HepG2 (cell line): ENCODE data around the gene TMEM221. TPM values are rescaled to one million over a fixed set of nuclear protein-coding genes. Genes with fewer than 3 reads are reported as not detected.

ENCODE experiments used
- ATAC-seq: fragments of 200-7000 bp; cut with Tn5 transposase; 3 replicates; pipeline ENCODE4 v1.9.1; 2020; ENCODE audit warnings: mild to moderate bottlenecking, moderate library complexity
- BruUV-seq: library from RNA; stranded (reverse); fragments of 400-500 nt; replicated peaks from 2 replicates; lab custom pipeline; 2021; lab: Mats Ljungman, UMichigan
- CTCF ChIA-PET: fragments of 300-600 bp; formaldehyde crosslinking; extraction: SDS; loops from one replicate; lab custom pipeline; 2021; ENCODE audit warnings: low total read pairs, inconsistent platforms, low intra/inter-chr PET ratio; lab: Yijun Ruan, JAX
- POLR2A ChIA-PET: fragments of 350-600 bp; sonication (Branson Sonifier 250); formaldehyde crosslinking; loops from one replicate; lab custom pipeline; 2020; ENCODE audit warnings: antibody characterized with exemption, inconsistent platforms; lab: Yijun Ruan, JAX
- DNase-seq: peaks from one replicate; pipeline ENCODE4 v3.0.0-alpha.2; 2015; ENCODE audit warnings: low spot score
- FAIRE-seq: peaks from 3 replicates; lab custom pipeline; 2011; peaks lifted over from hg19 to GRCh38; lab: Jason Lieb, UNC
- H2AFZ ChIP-seq: one replicate; pipeline ENCODE4 v1.6.1; 2011; ENCODE audit warnings: low read length, inconsistent platforms
- H3K27ac ChIP-seq: fragments of 300-600 bp; 3 replicates; pipeline ENCODE4 v1.8.0; 2011; ENCODE audit warnings: mixed run types, mild to moderate bottlenecking, mixed read lengths, low read length, inconsistent platforms; ENCODE audit not compliant: insufficient read depth; ENCODE audit errors: extremely low read length
- H3K27me3 ChIP-seq, 2 experiments: fragments of 200-600 bp in 1 of 2; 2 replicates in 1 of 2; 3 replicates in 1 of 2; pipeline versions ENCODE4 v1.6.0 to v1.8.0; 2011; ENCODE audit warnings: low read length in 2 of 2, mild to moderate bottlenecking in 2 of 2, moderate library complexity in 2 of 2, inconsistent platforms in 1 of 2; ENCODE audit not compliant: insufficient read depth in 2 of 2, control insufficient read depth in 1 of 2
- H3K36me3 ChIP-seq, 2 experiments: fragments of 200-600 bp in 1 of 2; replicated peaks in 1 of 2; 2 replicates in 1 of 2; 3 replicates in 1 of 2; pipeline versions ENCODE4 v1.5.1 to v1.8.0; 2011; ENCODE audit warnings: low read length in 2 of 2, inconsistent platforms in 1 of 2; ENCODE audit not compliant: insufficient read depth in 2 of 2, control insufficient read depth in 1 of 2
- H3K4me1 ChIP-seq: 2 replicates; pipeline ENCODE4 v1.5.1; 2012; ENCODE audit warnings: low read length, inconsistent platforms; ENCODE audit not compliant: insufficient read depth
- H3K4me2 ChIP-seq: 2 replicates; pipeline ENCODE4 v1.6.0; 2011; ENCODE audit warnings: low read depth, low read length, inconsistent platforms
- H3K4me3 ChIP-seq, 3 experiments: fragments of 200-600 bp in 1 of 3; sonication (generic), shearing (Covaris generic) in 1 of 3; replicated peaks in 1 of 3; 2 replicates each; pipeline ENCODE4 v1.5.1; 2011 to 2016; ENCODE audit warnings: low read length in 3 of 3, inconsistent platforms in 2 of 3, low read depth in 2 of 3, mild to moderate bottlenecking in 2 of 3, control low read depth in 1 of 3, mixed read lengths in 1 of 3; ENCODE audit not compliant: insufficient read depth in 1 of 3
- H3K79me2 ChIP-seq: one replicate; pipeline ENCODE4 v1.6.1; 2011; ENCODE audit warnings: low read length, inconsistent platforms; ENCODE audit not compliant: insufficient read depth
- H3K9ac ChIP-seq: 2 replicates; pipeline ENCODE4 v1.6.0; 2011; ENCODE audit warnings: mild to moderate bottlenecking, low read depth, low read length, inconsistent platforms; ENCODE audit not compliant: insufficient read depth
- H3K9me3 ChIP-seq: 2 replicates; pipeline ENCODE4 v1.5.1; 2012; ENCODE audit warnings: mild to moderate bottlenecking, low read length
- H4K20me1 ChIP-seq: 2 replicates; pipeline ENCODE4 v1.6.0; 2011; ENCODE audit warnings: inconsistent platforms, mild to moderate bottlenecking, low read length, moderate library complexity; ENCODE audit not compliant: insufficient read depth
- ATF3 ChIP-seq: sonication (generic); formaldehyde crosslinking; IDR thresholded peaks from 2 replicates; pipeline ENCODE4 v1.4.0; 2020; ENCODE audit warnings: missing genetic modification reagents
- ELF1 ChIP-seq: sonication (generic); formaldehyde crosslinking; IDR thresholded peaks from 2 replicates; pipeline ENCODE4 v1.4.0; 2020; ENCODE audit warnings: missing genetic modification reagents
- ELF3 ChIP-seq: IDR thresholded peaks from 2 replicates; pipeline ENCODE4 v1.6.1; 2016; ENCODE audit warnings: missing genetic modification reagents, missing compliant biosample characterization
- GATA4 ChIP-seq: sonication (generic); IDR thresholded peaks from 2 replicates; pipeline ENCODE4 v1.6.1; 2016; ENCODE audit warnings: antibody characterized with exemption, low read depth, borderline replicate concordance
- MED1 ChIP-seq: sonication (generic); formaldehyde crosslinking; IDR thresholded peaks from 2 replicates; pipeline ENCODE4 v1.4.0; 2020; ENCODE audit warnings: missing genetic modification reagents
- MTA3 ChIP-seq: sonication (generic); formaldehyde crosslinking; IDR thresholded peaks from 2 replicates; pipeline ENCODE4 v1.4.0; 2020; ENCODE audit warnings: missing genetic modification reagents
- MTERF4 ChIP-seq: sonication (generic); formaldehyde crosslinking; IDR thresholded peaks from 2 replicates; pipeline ENCODE4 v1.8.0; 2023; ENCODE audit warnings: mild to moderate bottlenecking, missing genetic modification reagents
- RNF2 ChIP-seq: fragments of 450-650 bp; conservative IDR thresholded peaks from 2 replicates; pipeline ENCODE4 v1.6.1; 2016; ENCODE audit warnings: low read depth
- SNRNP70 ChIP-seq: fragments of 200-400 bp; formaldehyde crosslinking; IDR thresholded peaks from 2 replicates; pipeline ENCODE4 v1.6.1; 2017; ENCODE audit warnings: mild to moderate bottlenecking, low read depth, low read length, moderate library complexity
- TAF1 ChIP-seq: sonication (generic); formaldehyde crosslinking; IDR thresholded peaks from 2 replicates; pipeline ENCODE4 v1.4.0; 2020; ENCODE audit warnings: missing genetic modification reagents
- ZBTB21 ChIP-seq: sonication (generic); formaldehyde crosslinking; IDR thresholded peaks from 2 replicates; pipeline ENCODE4 v1.4.0; 2020; ENCODE audit warnings: missing genetic modification reagents
- ZKSCAN5 ChIP-seq: sonication (generic); formaldehyde crosslinking; IDR thresholded peaks from 2 replicates; pipeline ENCODE4 v1.5.1; 2020; ENCODE audit warnings: mild to moderate bottlenecking, missing genetic modification reagents
- ZMAT5 ChIP-seq: sonication (generic); formaldehyde crosslinking; IDR thresholded peaks from 2 replicates; pipeline ENCODE4 v1.5.0; 2020; ENCODE audit warnings: mild to moderate bottlenecking, low read depth, missing genetic modification reagents, borderline replicate concordance
- ZNF24 ChIP-seq: fragments of 450-650 bp; IDR thresholded peaks from 2 replicates; pipeline ENCODE4 v1.6.1; 2017; ENCODE audit warnings: antibody characterized with exemption, mild to moderate bottlenecking
- ZNF276 ChIP-seq: sonication (generic); formaldehyde crosslinking; IDR thresholded peaks from 2 replicates; pipeline ENCODE4 v1.4.0; 2020; ENCODE audit warnings: mild to moderate bottlenecking, low read depth, missing genetic modification reagents
- ZNF3 ChIP-seq: IDR thresholded peaks from 2 replicates; pipeline ENCODE4 v1.7.0; 2017; ENCODE audit warnings: inconsistent platforms
- ZNF546 ChIP-seq: sonication (generic); formaldehyde crosslinking; conservative IDR thresholded peaks from 2 replicates; pipeline ENCODE4 v1.8.1; 2023; ENCODE audit warnings: mild to moderate bottlenecking, missing genetic modification reagents
- ZNF777 ChIP-seq: sonication (generic); formaldehyde crosslinking; IDR thresholded peaks from 2 replicates; pipeline ENCODE4 v1.4.0; 2020; ENCODE audit warnings: missing genetic modification reagents
- ZNF83 ChIP-seq: sonication (generic); formaldehyde crosslinking; IDR thresholded peaks from 2 replicates; pipeline ENCODE4 v1.4.0; 2020; ENCODE audit warnings: missing genetic modification reagents, mild to moderate bottlenecking, borderline replicate concordance
- WGBS: methylation state at CpG from one replicate; pipeline ENCODE4 v1.1.6; 2017; ENCODE audit warnings: low lambda C conversion rate; 5-methylcytosine and 5-hydroxymethylcytosine counted together
- in situ Hi-C: cut with HindIII; loops from 2 replicates; pipeline ENCODE4 v1.10.0; 2017; ENCODE audit warnings: low pct_unique_long_range_greater_than_20kb; ENCODE audit not compliant: extremely low pct_ligation_motif_present
- intact Hi-C: fragments of 100-400 bp; cut with micrococcal nuclease; formaldehyde crosslinking; loops from one replicate; pipeline ENCODE4 v1.10.0; 2022; ENCODE audit not compliant: unreplicated experiment
- polyA plus RNA-seq, 8 experiments: library from polyadenylated mRNA; depleted of rRNA in 3 of 8; stranded (reverse) in 7 of 8; unstranded in 1 of 8; fragments of >200 nt; fragmentation: Illumina TruSeq in 4 of 8; extraction: Trizol in 4 of 8; gene quantifications; 2 replicates each; pipeline versions ENCODE4 v1.2.1 to v1.2.3, GENCODE V29; 2011 to 2016; ENCODE audit warnings: low read depth in 4 of 8, missing spikeins in 1 of 8, mixed read lengths in 1 of 8; ENCODE audit not compliant: insufficient read depth in 1 of 8
- total RNA-seq, 5 experiments: library from RNA; depleted of rRNA; stranded (reverse); fragments of >200 nt; fragmentation: Illumina TruSeq; extraction: Trizol; gene quantifications; 2 replicates each; pipeline ENCODE4 v1.2.3, GENCODE V29; 2016; ENCODE audit warnings: low read depth in 1 of 5

The TMEM221 gene
- total and polyA plus RNA-seq, 2 of the 13 experiments (the other 11 are each of a cell fraction or from before 2014, with no cell fraction given) = 0.33 to 0.77 TPM

GRCh38 chr19:17390665-17391370, 57.6 kb downstream of the TMEM221 start:
- no peak overlapping the region for H3K27ac ChIP-seq
- in situ Hi-C loops = no loop called here
- CTCF ChIA-PET = interaction anchor here (2.3 kb wide), 1 partner anchor 45 kb away, joined by 9 read pairs; no protein-coding TSS in a partner anchor
- TF ChIP-seq ZNF83 (CRISPR knock-in tag) (no peak), GATA4 (no peak), TAF1 (CRISPR knock-in tag) (0 out of 2 replicates have a peak, but pooled peaks have one; percentile 13), ATF3 (CRISPR knock-in tag) (no peak), ZMAT5 (CRISPR knock-in tag) (no peak), ELF3 (CRISPR knock-in tag) (0 out of 2 replicates have a peak, but pooled peaks have one; percentile 34), ZNF3 (no peak), ELF1 (CRISPR knock-in tag) (no peak), ZNF546 (CRISPR knock-in tag) (no peak), ZNF777 (CRISPR knock-in tag) (peak; percentile 79), MED1 (CRISPR knock-in tag) (peak; percentile 15; the same call in 1 of the 2 replicates), ZNF24 (no peak), SNRNP70 (no peak), MTERF4 (CRISPR knock-in tag) (no peak), RNF2 (no peak), MTA3 (no peak), ZKSCAN5 (no peak), ZBTB21 (CRISPR knock-in tag) (no peak), ZNF276 (CRISPR knock-in tag) (no peak)

More at GRCh38 chr19:17390665-17391370, 57.6 kb downstream of the TMEM221 start:
- H3K36me3 ChIP-seq = no peaks in the 10 kb centered on the region
- peaks cover 10% of the 10 kb centered on the region for H3K9me3 ChIP-seq
- H3K4me3 ChIP-seq = peak overlapping the region; percentile 31 to 69 (median 49); a peak in 5 of 6 replicates
- H3K4me2 ChIP-seq = peak overlapping the region; percentile 100
- no peak overlapping the region for H2AFZ ChIP-seq
- WGBS = 10% methylated on average over 16 of the region's 50 CpGs
- ATAC-seq = peak; percentile 98
- intact Hi-C loops = loop anchor here (1.0 kb wide), 1 partner anchor 45 kb away; no protein-coding TSS in a partner anchor
- peak; percentile 83 for DNase-seq
- H3K27me3 ChIP-seq = peaks cover 0 to 1% of the 10 kb centered on the region in 2 experiments; a peak in 1 of 5 replicates
- no peaks in the 10 kb centered on the region for H3K79me2 ChIP-seq
- peak; percentile 67 for FAIRE-seq
- H4K20me1 ChIP-seq = no peaks in the 10 kb centered on the region
- H3K4me1 ChIP-seq = peaks cover 8% of the 10 kb centered on the region
- BruUV-seq = no TSS peak
- POLR2A ChIA-PET = interaction anchor here (1.0 kb wide), 1 partner anchor 15 kb away, joined by 4 read pairs; the partner anchor contains the start of gene BST2
- no peak overlapping the region for H3K9ac ChIP-seq
